Transverse colon (tissue), 4 donors: ENCODE measurements around the gene DSCAM. TPM values are rescaled to one million over a fixed set of nuclear protein-coding genes. Genes with fewer than 3 reads are reported as not detected.

ENCODE experiments used
- DNase-seq: peaks from one replicate; pipeline ENCODE4 v3.0.0-alpha.2; 2019
- H3K27ac ChIP-seq, 4 donors: fragments of 200-600 bp; sonication (generic); 2 replicates each; pipeline ENCODE4 v1.5.1; 2016 to 2018; ENCODE audit warnings: inconsistent platforms in 4 of 4
- H3K27me3 ChIP-seq: fragments of 200-600 bp; sonication (generic); 2 replicates; pipeline ENCODE4 v1.5.1; 2017; ENCODE audit warnings: inconsistent platforms
- H3K36me3 ChIP-seq, 4 donors: fragments of 200-600 bp; sonication (generic); 2 replicates each; pipeline ENCODE4 v1.5.1; 2017 to 2019; ENCODE audit warnings: inconsistent platforms in 4 of 4
- H3K4me1 ChIP-seq, 4 donors: fragments of 200-600 bp; sonication (generic); 2 replicates each; pipeline ENCODE4 v1.5.1; 2017 to 2020; ENCODE audit warnings: inconsistent platforms in 4 of 4
- H3K4me3 ChIP-seq, 4 donors: fragments of 200-600 bp; sonication (generic); 1 replicate in 1 of 4; 2 replicates in 3 of 4; pipeline versions ENCODE4 v1.5.1 to v1.6.1; 2017 to 2019; ENCODE audit warnings: inconsistent platforms in 4 of 4
- H3K9me3 ChIP-seq, 2 donors: fragments of 200-600 bp; sonication (generic); 2 replicates each; pipeline ENCODE4 v1.5.1; 2017 to 2019; ENCODE audit warnings: inconsistent platforms in 2 of 2
- CTCF ChIP-seq, 5 experiments: fragments of 200-600 bp in 3 of 5; fragments of 450-650 bp in 2 of 5; sonication (generic) in 3 of 5; IDR thresholded peaks; 1 replicate in 2 of 5; 2 replicates in 3 of 5; pipeline ENCODE4 v1.5.1; 2016 to 2017; ENCODE audit warnings: antibody characterized with exemption in 5 of 5, inconsistent platforms in 3 of 5, mild to moderate bottlenecking in 2 of 5, moderate library complexity in 1 of 5
- EP300 ChIP-seq: sonication (generic); formaldehyde crosslinking; IDR thresholded peaks from one replicate; pipeline ENCODE4 v1.6.1; 2017; ENCODE audit warnings: antibody characterized with exemption, low read depth
- POLR2A ChIP-seq: fragments of 450-650 bp; IDR thresholded peaks from one replicate; pipeline ENCODE4 v1.6.1; 2016; ENCODE audit warnings: antibody characterized with exemption, mild to moderate bottlenecking, moderate library complexity
- POLR2AphosphoS5 ChIP-seq, 3 donors: sonication (generic); formaldehyde crosslinking; IDR thresholded peaks; one replicate each; pipeline ENCODE4 v1.6.1; 2016; ENCODE audit warnings: antibody characterized with exemption in 3 of 3
- whole genome bisulfite sequencing, 2 donors: methylation state at CpG; one replicate each; pipeline ENCODE4 v1.1.5; 2018; ENCODE audit warnings: low coverage in 1 of 2; 5-methylcytosine and 5-hydroxymethylcytosine counted together
- in situ Hi-C, 4 donors: fragments of 200-750 bp; cut with MboI; loops; one replicate each; pipeline versions ENCODE4 v1.15.0 to v1.15.1; 2017; ENCODE audit warnings: low sequenced_read_pairs in 3 of 4, low pct_ligation_motif_present in 1 of 4, low pct_unique_long_range_greater_than_20kb in 1 of 4
- intact Hi-C: fragments of 100-400 bp; cut with DNase I; formaldehyde crosslinking; loops from one replicate; pipeline ENCODE4 v1.15.1; 2023; ENCODE audit warnings: low total_unique reads
- total RNA-seq, 4 donors: library from RNA; depleted of rRNA; stranded (reverse); fragments of >200 nt; gene quantifications; one replicate each; pipeline ENCODE4 v1.1.0, GENCODE V29; 2016

DSCAM gene
- total RNA-seq, 4 donors from 2014 or later = 0.16 TPM; not detected in 3

GRCh38 chr21:40016667-40017066, 830.3 kb downstream of the DSCAM start:
- 84 to 100% methylated on average over 5 to 8 of the region's 8 CpGs for WGBS, 2 donors
- Histone ChIP-seq H3K36me3 (no peaks in the 10 kb centered on the region), H3K9me3 (no peaks in the 10 kb centered on the region), H3K4me3 (no peak overlapping the region), H3K27me3 (no peaks in the 10 kb centered on the region), H3K27ac (no peak overlapping the region), H3K4me1 (no peaks in the 10 kb centered on the region)
- no peak for DNase-seq
- TF ChIP-seq POLR2AphosphoS5 (IDR thresholded peaks at IDR 0.05) = no peak
- TF ChIP-seq EP300 = no peak
- no peak for TF ChIP-seq CTCF (IDR thresholded peaks at IDR 0.05)
- intact Hi-C loops (no loop called here), in situ Hi-C loops (no loop called here)

GRCh38 chr21:40016234-40016633, 830.7 kb downstream of the DSCAM start:
- 51 to 58% methylated on average over 3 of the region's 3 CpGs for WGBS, 2 donors
- no peak overlapping the region for H3K27ac ChIP-seq
- intact Hi-C loops = no loop called here
- in situ Hi-C loops = no loop called here
- H3K4me3 ChIP-seq = no peak overlapping the region
- H3K27me3 ChIP-seq = no peaks in the 10 kb centered on the region
- no peak for DNase-seq
- no peaks in the 10 kb centered on the region for H3K4me1 ChIP-seq
- no peaks in the 10 kb centered on the region for H3K9me3 ChIP-seq
- no peaks in the 10 kb centered on the region for H3K36me3 ChIP-seq
- TF ChIP-seq CTCF (IDR thresholded peaks at IDR 0.05) (no peak), EP300 (no peak), POLR2AphosphoS5 (IDR thresholded peaks at IDR 0.05) (no peak), POLR2A (no peak)

GRCh38 chr21:40015818-40016217, 831.1 kb downstream of the DSCAM start:
- intact Hi-C loops = no loop called here
- WGBS, 2 donors = 75 to 82% methylated on average over 2 to 3 of the region's 3 CpGs
- no peak for DNase-seq
- Histone ChIP-seq H3K27ac (no peak overlapping the region), H3K4me3 (no peak overlapping the region), H3K27me3 (no peaks in the 10 kb centered on the region), H3K36me3 (no peaks in the 10 kb centered on the region), H3K4me1 (no peaks in the 10 kb centered on the region), H3K9me3 (no peaks in the 10 kb centered on the region)
- in situ Hi-C loops = no loop called here
- no peak for TF ChIP-seq POLR2AphosphoS5 (IDR thresholded peaks at IDR 0.05)
- TF ChIP-seq POLR2A = no peak
- no peak for TF ChIP-seq CTCF (IDR thresholded peaks at IDR 0.05)
- no peak for TF ChIP-seq EP300

GRCh38 chr21:40014394-40014793, 832.6 kb downstream of the DSCAM start:
- TF ChIP-seq EP300 (no peak), POLR2AphosphoS5 (IDR thresholded peaks at IDR 0.05) (no peak), CTCF (IDR thresholded peaks at IDR 0.05) (no peak), POLR2A (no peak)
- Histone ChIP-seq H3K27ac (no peak overlapping the region), H3K36me3 (no peaks in the 10 kb centered on the region), H3K9me3 (no peaks in the 10 kb centered on the region), H3K4me3 (no peak overlapping the region), H3K4me1 (no peaks in the 10 kb centered on the region), H3K27me3 (no peaks in the 10 kb centered on the region)
- no peak for DNase-seq
- in situ Hi-C loops = no loop called here
- intact Hi-C loops = no loop called here
- 92 to 93% methylated on average over 6 to 9 of the region's 9 CpGs for WGBS, 2 donors
